GM18511 (cell line): ENCODE measurements around the gene ZC3HAV1.
"Not testable (repeated sequence)": the region's sequence is repeated elsewhere in the genome, so short reads cannot be mapped to it uniquely, and the experiment has no call there.

ENCODE experiments used
- ATAC-seq: cut with Tn5 transposase; IDR thresholded peaks from one replicate; pipeline ENCODE4 v1.9.1; 2021; ENCODE audit warnings: mild to moderate bottlenecking, moderate library complexity; ENCODE audit not compliant: unreplicated experiment

Gene ZC3HAV1

DNA sequence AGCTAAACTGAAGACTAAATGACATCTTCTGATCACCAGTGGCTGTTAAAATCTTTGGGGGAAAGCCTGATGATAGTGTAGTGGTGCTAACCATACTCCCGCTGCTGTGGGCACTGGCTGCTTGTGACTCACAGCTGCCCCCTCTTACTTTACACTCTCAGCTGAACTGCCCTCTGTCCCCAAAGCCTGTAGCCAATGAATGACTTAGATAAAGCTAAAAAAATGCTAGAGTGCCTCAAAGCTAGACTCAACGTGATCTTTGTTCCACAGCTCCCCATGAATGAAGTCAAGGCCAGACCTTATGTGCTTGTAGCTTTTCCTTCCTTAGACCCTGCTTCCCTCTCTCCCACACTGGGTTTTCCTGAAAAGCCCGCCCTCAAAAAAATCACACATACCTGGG lies 80.2 kb downstream of the ZC3HAV1 start:
- ATAC-seq: no peak

DNA sequence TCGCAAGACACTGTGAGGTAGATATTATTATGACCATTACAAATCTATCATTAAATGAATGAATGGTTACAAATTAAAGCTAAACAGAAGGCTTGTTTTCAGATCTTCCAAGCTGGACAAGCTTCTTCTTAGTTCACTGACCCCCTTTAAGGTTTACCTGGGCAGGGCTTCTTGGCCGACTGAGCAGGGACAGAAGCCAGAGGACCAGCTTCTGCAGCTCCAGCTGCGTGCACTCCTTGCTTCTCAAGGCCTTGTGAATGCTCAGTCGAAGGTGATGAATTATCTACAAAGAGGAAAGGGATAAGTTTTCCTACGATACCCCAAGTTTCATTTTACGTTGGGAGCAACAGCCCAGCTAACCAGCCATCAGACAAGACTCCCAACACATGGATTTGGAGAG lies 83.0 kb downstream of the ZC3HAV1 start:
- ATAC-seq: no peak

DNA sequence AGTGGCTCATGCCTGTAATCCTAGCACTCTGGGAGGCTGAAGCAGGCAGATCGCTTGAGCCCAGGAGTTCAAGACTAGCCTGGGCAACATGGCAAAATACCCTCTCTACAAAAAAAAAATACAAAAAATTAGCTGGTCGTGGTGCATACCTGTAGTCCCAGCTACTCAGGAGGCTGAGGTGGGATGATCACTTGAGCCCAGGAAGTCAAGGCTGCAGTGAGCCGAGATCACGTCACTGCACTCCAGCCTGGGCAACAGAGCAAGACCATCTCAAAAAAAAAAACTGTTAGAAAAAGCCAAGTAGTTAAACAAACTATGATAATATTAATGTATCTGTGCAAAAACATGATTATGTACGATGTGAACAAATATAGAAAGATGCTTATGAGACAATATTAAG lies 83.7 kb downstream of the ZC3HAV1 start:
- ATAC-seq: not testable (repeated sequence)

DNA sequence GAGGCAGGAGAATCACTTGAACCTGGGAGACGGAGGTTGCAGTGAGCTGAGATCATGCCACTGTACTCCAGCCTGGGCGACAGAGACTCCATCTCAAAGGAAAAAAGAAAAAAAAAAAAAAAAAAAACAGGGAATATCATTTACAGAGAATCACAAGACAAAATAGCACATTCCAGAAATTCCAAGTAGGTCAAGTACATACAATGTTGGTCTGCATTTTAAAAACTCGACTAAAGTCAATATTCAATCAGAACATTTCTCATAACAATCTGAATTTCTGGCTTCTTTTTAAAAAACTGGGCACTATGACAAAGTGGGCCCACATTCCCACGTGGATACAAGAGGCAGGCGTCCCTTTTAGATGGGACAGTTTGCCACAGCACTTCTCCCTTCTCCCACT lies 86.4 kb downstream of the ZC3HAV1 start:
- no peak for ATAC-seq

- no peak for ATAC-seq
Measured at GRCh38 chr7:139022286-139022685, 87.2 kb downstream of the ZC3HAV1 start.

DNA sequence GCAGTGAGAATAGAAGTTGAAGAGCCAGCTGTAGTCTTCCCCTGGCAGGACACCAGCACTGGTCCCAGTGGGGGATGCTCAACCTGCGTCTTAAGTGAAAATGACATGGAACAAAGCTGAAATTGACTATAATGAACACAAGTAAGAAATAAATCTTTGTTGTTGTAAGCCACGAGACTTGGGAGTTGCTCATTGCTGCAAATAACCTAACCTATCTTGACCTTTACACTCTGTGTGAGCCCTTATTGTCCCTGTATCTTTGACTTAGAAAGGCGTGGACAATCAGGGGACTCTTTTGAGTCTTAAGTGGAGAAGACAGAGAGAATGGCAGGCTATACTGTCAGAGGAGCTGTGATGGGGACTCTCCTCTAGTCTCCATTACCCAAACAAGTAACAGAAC lies 90.6 kb downstream of the ZC3HAV1 start:
- no peak for ATAC-seq

GRCh38 chr7:139016931-139017511 lies 92.5 kb downstream of the ZC3HAV1 start:
- peak; percentile 92 for ATAC-seq

GRCh38 chr7:139011373-139011772 lies 98.1 kb downstream of the ZC3HAV1 start:
- no peak for ATAC-seq

DNA sequence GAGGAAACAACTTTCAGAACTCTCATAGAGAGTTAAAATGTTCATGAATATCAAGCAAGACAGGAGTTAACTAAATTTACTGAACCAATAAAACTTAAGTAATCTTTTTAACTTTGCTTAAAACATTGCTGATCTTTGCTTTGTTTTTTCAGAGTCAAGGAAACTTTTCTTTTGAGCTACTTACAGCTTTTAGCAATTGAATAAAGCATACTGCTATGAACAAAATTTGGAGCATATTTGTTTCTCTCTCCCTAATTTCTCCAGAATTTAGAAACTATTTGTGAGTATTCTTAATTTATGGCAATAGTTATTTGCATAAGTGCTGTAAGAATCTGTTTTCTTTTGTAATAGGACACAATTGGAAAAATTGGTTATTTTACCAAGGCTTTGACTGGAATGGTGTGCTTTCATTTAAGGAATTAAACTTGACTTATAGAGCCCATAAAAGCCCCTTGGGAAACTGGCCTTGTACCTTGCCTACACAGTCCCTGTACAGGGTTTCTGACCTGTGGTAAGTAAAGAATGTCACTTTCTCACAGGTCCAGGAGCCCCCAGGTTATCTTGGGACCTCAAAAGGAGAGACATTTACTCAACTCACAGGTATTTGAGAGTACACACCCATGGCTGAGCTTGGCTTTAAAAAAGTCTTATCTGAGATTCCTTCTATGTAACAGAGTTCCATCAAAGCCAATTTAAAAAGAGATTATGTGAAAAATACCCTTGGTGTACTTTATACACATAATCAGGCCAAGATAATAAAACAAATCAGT lies 105.0 kb downstream of the ZC3HAV1 start:
- no peak for ATAC-seq

DNA sequence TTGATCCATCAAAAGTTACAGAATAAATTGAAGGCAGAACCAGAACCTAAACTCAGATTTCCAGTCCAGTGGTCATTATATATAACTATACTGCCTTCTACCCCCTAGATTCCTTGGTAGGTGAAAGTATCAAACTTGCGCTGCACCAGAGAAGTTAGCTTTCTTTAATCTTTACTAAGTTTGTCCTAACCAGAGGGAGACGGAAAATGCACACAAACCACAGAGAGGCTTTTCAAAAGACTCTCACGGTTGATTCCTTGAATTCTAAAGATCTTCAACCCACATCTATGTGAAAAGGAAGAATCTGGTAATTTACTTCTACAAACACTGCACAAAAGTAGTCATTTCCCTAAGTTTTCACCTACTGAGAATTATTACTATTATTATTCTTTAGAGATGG lies 110.1 kb downstream of the ZC3HAV1 start:
- no peak for ATAC-seq
